Measurements from ENCODE around the gene PNPLA4.
A peak's percentile ranks its signal among the peaks of the same experiment; 100 is the strongest.

PNPLA4 gene

GRCh38 chrX:7927259-7928167, at the start of gene PNPLA4:
PNPLA4 (minus strand) TSS chrX:7927413; CDS start chrX:7926119, 1,294 bp downstream.
- DNase-seq = peak; percentile 84

GRCh38 chrX:7972586-7972985, 45.4 kb upstream of the PNPLA4 start:
- DNase-seq = no peak

- no peak for DNase-seq
These were observed 43.2 kb upstream of the PNPLA4 start for GRCh38 chrX:7970428-7970827.

- no peak for DNase-seq
These were observed 38.2 kb upstream of the PNPLA4 start for GRCh38 chrX:7965436-7965835.

- DNase-seq = no peak
These were observed 33.0 kb upstream of the PNPLA4 start for GRCh38 chrX:7960246-7960645.

GRCh38 chrX:7953446-7953845, 26.2 kb upstream of the PNPLA4 start:
- no peak for DNase-seq

GRCh38 chrX:7950865-7951264, 23.7 kb upstream of the PNPLA4 start:
- no peak for DNase-seq

GRCh38 chrX:7948483-7948882, 21.3 kb upstream of the PNPLA4 start:
- DNase-seq = no peak

GRCh38 chrX:7946960-7947359, 19.7 kb upstream of the PNPLA4 start:
- no peak for DNase-seq

- DNase-seq = no peak
These were observed 16.5 kb upstream of the PNPLA4 start for GRCh38 chrX:7943600-7944245.

- DNase-seq = no peak
These were observed 14.3 kb upstream of the PNPLA4 start for GRCh38 chrX:7941390-7942042.

GRCh38 chrX:7934026-7934425, 6.8 kb upstream of the PNPLA4 start:
- no peak for DNase-seq

GRCh38 chrX:7926914-7927258, 327 bp downstream of the PNPLA4 start:
- no peak for DNase-seq

- no peak for DNase-seq
These were observed 712 bp downstream of the PNPLA4 start for GRCh38 chrX:7926501-7926900.

GRCh38 chrX:7925867-7926472, 1.2 kb downstream of the PNPLA4 start:
- peak; percentile 60 for DNase-seq

GRCh38 chrX:7921750-7922149, 5.5 kb downstream of the PNPLA4 start:
- no peak for DNase-seq

GRCh38 chrX:7908821-7909220, 18.4 kb downstream of the PNPLA4 start:
- DNase-seq = no peak

GRCh38 chrX:7904562-7904961, 22.7 kb downstream of the PNPLA4 start:
- no peak for DNase-seq

- no peak for DNase-seq
These were observed 35.3 kb downstream of the PNPLA4 start for GRCh38 chrX:7891928-7892327.

GRCh38 chrX:7889680-7890079, 37.5 kb downstream of the PNPLA4 start:
- no peak for DNase-seq

GRCh38 chrX:7889135-7889534, 38.1 kb downstream of the PNPLA4 start:
- DNase-seq = no peak

GRCh38 chrX:7876957-7877356, 50.3 kb downstream of the PNPLA4 start:
- no peak for DNase-seq

- no peak for DNase-seq
These were observed 55.2 kb downstream of the PNPLA4 start for GRCh38 chrX:7872042-7872441.
